Activated T-cell treated with anti-CD3 and anti-CD28 coated beads, Interleukin-2, amount 50 U/mL, for 24 hours (primary cell): ENCODE measurements around the gene DNAJB4.
"Not testable (repeated sequence)": the region's sequence is repeated elsewhere in the genome, so short reads cannot be mapped to it uniquely, and the experiment has no call there.

Experiments used
- DNase-seq: peaks from one replicate; pipeline ENCODE4 v3.0.0-alpha.2; 2020
- H3K27ac Mint-ChIP-seq: 2 replicates; pipeline ENCODE4 v1.8.0; 2020; ENCODE audit warnings: mild to moderate bottlenecking, mixed read lengths
- H3K27me3 Mint-ChIP-seq: 2 replicates; pipeline ENCODE4 v1.8.0; 2020; ENCODE audit warnings: mixed read lengths
- H3K36me3 Mint-ChIP-seq: 2 replicates; pipeline ENCODE4 v1.8.0; 2020; ENCODE audit warnings: low read depth, mixed read lengths
- H3K4me1 Mint-ChIP-seq: 2 replicates; pipeline ENCODE4 v1.8.0; 2020; ENCODE audit warnings: low read depth, mixed read lengths
- H3K4me3 Mint-ChIP-seq: 2 replicates; pipeline ENCODE4 v1.8.0; 2020; ENCODE audit warnings: mild to moderate bottlenecking, moderate library complexity, mixed read lengths
- H3K9me3 Mint-ChIP-seq: 2 replicates; pipeline ENCODE4 v1.8.0; 2020; ENCODE audit warnings: mixed read lengths

DNAJB4 gene

GRCh38 chr1:78053498-78053897, 48.8 kb downstream of the DNAJB4 start:
- Mint-ChIP-seq H3K27ac (no peak overlapping the region), H3K4me3 (no peak overlapping the region), H3K36me3 (no peaks in the 10 kb centered on the region), H3K4me1 (peaks cover 13% of the 10 kb centered on the region), H3K27me3 (peaks cover 26% of the 10 kb centered on the region), H3K9me3 (no peaks in the 10 kb centered on the region)
- DNase-seq, result no peak

- Mint-ChIP-seq H3K4me1 (peaks cover 4% of the 10 kb centered on the region), H3K27ac (no peak overlapping the region)
- DNase-seq, result no peak
These were observed 49.8 kb downstream of the DNAJB4 start for GRCh38 chr1:78054559-78054958.

DNA sequence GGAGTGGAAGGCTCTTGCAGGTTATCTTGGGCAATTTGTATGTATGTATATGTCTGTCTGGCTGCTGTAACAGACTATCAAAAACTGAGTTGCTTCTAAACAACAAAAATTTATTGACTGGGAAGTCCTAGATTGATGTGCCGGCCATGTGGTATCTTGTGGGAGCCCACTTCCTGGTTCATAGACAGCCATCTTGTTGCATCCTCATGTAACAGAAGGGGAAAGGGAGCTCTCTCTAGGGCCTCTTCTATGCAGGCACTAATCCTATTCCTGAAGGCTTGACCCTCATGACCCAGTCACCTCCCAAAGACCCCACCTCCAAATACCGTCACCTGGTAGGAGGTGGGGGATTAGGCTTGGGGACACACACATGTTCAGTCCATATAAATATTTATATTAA, 50.2 kb downstream of the DNAJB4 start:
- peaks cover 16% of the 10 kb centered on the region for H3K27me3 Mint-ChIP-seq
- H3K27ac Mint-ChIP-seq, result no peak overlapping the region
- no peaks in the 10 kb centered on the region for H3K36me3 Mint-ChIP-seq
- H3K4me1 Mint-ChIP-seq, result peaks cover 4% of the 10 kb centered on the region
- H3K4me3 Mint-ChIP-seq, result no peak overlapping the region
- no peak for DNase-seq
- H3K9me3 Mint-ChIP-seq, result no peaks in the 10 kb centered on the region

More at GRCh38 chr1:78054559-78054958, 49.8 kb downstream of the DNAJB4 start:
- H3K27me3 Mint-ChIP-seq, result peaks cover 19% of the 10 kb centered on the region
- no peaks in the 10 kb centered on the region for H3K36me3 Mint-ChIP-seq
- no peaks in the 10 kb centered on the region for H3K9me3 Mint-ChIP-seq
- H3K4me3 Mint-ChIP-seq, result no peak overlapping the region

DNA sequence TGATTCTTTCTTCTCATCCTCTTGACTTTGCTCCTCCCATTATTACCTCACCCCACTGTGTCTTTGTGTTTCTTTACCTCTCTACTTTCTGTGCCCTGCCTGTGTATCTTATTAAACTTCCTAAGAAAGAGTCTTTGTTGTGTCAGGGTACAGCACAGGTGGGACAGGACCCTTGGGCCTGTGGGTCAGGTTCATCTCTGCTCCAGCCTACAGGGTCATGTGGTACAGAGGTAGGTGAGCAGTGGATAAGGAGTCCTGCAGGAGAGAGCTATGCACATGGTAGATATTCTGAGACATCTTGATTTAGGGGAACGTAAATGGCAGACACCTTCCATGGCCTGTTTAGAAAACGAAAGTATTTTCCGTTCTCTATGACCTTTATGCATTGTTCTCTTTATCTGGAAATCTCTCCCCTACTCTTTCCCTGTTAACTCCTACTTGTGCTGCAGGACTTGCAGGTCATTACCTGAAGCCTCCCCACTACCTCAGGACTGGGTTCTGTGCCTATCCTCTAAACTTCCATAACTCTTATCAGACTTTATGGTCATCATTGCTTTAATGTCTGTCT, 50.9 kb downstream of the DNAJB4 start:
- no peak overlapping the region for H3K27ac Mint-ChIP-seq
- no peaks in the 10 kb centered on the region for H3K36me3 Mint-ChIP-seq
- DNase-seq, result no peak
- no peak overlapping the region for H3K4me3 Mint-ChIP-seq
- H3K9me3 Mint-ChIP-seq, result no peaks in the 10 kb centered on the region
- H3K4me1 Mint-ChIP-seq, result peaks cover 4% of the 10 kb centered on the region
- peaks cover 12% of the 10 kb centered on the region for H3K27me3 Mint-ChIP-seq

- peaks cover 12% of the 10 kb centered on the region for H3K27me3 Mint-ChIP-seq
- H3K27ac Mint-ChIP-seq, result no peak overlapping the region
- DNase-seq, result no peak
- H3K4me1 Mint-ChIP-seq, result peaks cover 7% of the 10 kb centered on the region
- H3K4me3 Mint-ChIP-seq, result no peak overlapping the region
- no peaks in the 10 kb centered on the region for H3K36me3 Mint-ChIP-seq
- no peaks in the 10 kb centered on the region for H3K9me3 Mint-ChIP-seq
These were observed 53.9 kb downstream of the DNAJB4 start for GRCh38 chr1:78058670-78059069.

GRCh38 chr1:78060857-78061563, 56.3 kb downstream of the DNAJB4 start:
- H3K4me3 Mint-ChIP-seq, result no peak overlapping the region
- H3K36me3 Mint-ChIP-seq, result no peaks in the 10 kb centered on the region
- H3K27me3 Mint-ChIP-seq, result peaks cover 9% of the 10 kb centered on the region
- DNase-seq, result no peak
- no peak overlapping the region for H3K27ac Mint-ChIP-seq
- H3K4me1 Mint-ChIP-seq, result peaks cover 3% of the 10 kb centered on the region
- H3K9me3 Mint-ChIP-seq, result no peaks in the 10 kb centered on the region

DNA sequence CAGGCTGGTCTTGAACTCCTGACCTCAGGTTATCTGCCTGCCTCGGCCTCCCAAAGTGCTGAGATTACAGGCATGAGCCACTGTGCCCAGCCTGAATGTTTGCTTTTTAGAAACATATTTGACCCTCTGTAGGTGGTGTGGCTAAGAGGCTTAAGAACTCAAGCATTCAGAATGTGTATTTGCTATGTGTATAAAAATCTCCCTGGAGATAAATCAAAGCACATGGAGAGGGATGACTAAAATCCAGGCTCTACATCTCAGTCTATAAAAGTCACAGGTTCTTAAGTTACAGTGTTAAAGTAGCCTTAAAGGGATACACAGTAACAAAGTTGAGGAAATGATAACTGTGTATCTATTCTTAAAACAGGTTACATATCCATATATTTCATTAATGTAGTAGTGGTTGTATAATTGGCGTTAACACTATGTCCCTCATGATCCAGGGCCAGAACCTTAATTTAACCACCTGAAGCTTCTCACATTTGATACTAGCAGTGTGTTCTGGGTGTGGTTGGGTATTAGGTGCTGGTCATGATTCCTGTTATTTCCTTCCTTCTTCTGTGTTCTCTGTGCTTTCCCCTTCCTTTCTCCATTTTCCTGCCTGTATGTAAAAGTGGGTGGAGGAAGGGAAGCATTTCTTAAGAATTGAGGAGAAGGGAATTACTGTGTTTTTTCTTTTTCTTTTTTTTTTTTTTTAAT, 57.2 kb downstream of the DNAJB4 start:
- Mint-ChIP-seq H3K9me3 (no peaks in the 10 kb centered on the region), H3K4me3 (no peak overlapping the region), H3K4me1 (peaks cover 3% of the 10 kb centered on the region), H3K27ac (no peak overlapping the region), H3K36me3 (no peaks in the 10 kb centered on the region), H3K27me3 (peaks cover 14% of the 10 kb centered on the region)
- no peak for DNase-seq

DNA sequence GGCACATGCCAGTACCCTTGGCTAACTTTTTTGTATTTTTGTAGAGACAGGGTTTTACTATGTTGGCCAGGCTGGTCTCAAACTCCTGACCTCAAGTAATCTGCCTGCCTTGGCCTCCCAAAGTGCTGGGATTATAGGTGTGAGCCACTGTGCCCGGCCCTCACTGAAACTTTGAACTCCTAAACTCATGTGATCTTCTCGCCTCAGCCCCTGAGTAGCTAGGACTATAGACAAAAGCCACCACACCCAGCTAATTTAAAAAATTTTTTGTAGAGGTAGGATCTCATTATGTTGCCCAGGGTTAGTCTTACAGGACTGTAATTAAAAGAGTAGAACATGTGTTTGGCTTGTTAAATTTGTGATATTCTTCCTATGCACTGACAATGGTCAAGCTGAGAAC, 60.1 kb downstream of the DNAJB4 start:
- not testable (repeated sequence) for H3K27ac Mint-ChIP-seq, H3K4me3 Mint-ChIP-seq, DNase-seq, H3K9me3 Mint-ChIP-seq, H3K4me1 Mint-ChIP-seq, H3K36me3 Mint-ChIP-seq
- peaks cover 26% of the 10 kb centered on the region for H3K27me3 Mint-ChIP-seq
